ENCODE data around the gene HJURP.

DNA sequence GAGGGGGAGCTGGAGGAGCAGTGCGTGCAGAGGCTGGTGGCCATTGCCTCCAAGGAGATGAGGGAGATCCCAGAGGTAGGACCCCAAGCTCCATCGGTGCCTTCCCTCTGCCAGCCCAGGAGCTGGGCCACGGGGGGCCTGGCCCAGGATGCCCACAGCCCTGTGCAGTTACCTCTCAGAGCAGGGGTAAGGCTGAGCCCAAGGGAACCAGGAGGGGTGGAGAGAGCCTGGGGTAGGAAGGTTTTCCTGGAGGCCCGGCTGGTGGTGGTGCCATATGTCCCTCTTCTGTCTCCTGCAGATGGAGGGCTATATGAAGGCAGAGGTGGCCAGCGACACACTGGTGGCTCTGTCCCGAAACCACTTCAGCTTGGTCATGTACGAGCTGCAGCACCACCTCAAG lies 64.8 kb downstream of the HJURP start:
- TF ChIP-seq, protein P1, sequence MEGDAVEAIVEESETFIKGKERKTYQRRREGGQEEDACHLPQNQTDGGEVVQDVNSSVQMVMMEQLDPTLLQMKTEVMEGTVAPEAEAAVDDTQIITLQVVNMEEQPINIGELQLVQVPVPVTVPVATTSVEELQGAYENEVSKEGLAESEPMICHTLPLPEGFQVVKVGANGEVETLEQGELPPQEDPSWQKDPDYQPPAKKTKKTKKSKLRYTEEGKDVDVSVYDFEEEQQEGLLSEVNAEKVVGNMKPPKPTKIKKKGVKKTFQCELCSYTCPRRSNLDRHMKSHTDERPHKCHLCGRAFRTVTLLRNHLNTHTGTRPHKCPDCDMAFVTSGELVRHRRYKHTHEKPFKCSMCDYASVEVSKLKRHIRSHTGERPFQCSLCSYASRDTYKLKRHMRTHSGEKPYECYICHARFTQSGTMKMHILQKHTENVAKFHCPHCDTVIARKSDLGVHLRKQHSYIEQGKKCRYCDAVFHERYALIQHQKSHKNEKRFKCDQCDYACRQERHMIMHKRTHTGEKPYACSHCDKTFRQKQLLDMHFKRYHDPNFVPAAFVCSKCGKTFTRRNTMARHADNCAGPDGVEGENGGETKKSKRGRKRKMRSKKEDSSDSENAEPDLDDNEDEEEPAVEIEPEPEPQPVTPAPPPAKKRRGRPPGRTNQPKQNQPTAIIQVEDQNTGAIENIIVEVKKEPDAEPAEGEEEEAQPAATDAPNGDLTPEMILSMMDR (optimal IDR thresholded peaks at IDR 0.05 in 1 of 3, IDR thresholded peaks at IDR 0.05 in 1 of 3, conservative IDR thresholded peaks at IDR 0.05 in 1 of 3; ENCODE audit: extremely low read depth in 1 of 3, insufficient read depth in 2 of 3, low read length in 3 of 3) = no peak
- no peak for TF ChIP-seq EZH2 (IDR thresholded peaks at IDR 0.05; ENCODE audit: low read length)

Data from keratinocyte (primary cell).